Gastrocnemius medialis (tissue), 4 donors: ENCODE results near the gene TTC39A.

Experiments used
- CTCF ChIP-seq, 5 experiments: fragments of 450-650 bp in 3 of 5; fragments of 200-600 bp in 2 of 5; sonication (generic) in 2 of 5; IDR thresholded peaks in 4 of 5; conservative IDR thresholded peaks in 1 of 5; 1 replicate in 4 of 5; 2 replicates in 1 of 5; pipeline ENCODE4 v1.5.1; 2016 to 2019; ENCODE audit warnings: antibody characterized with exemption in 5 of 5, mild to moderate bottlenecking in 3 of 5, moderate library complexity in 3 of 5
- POLR2A ChIP-seq, 2 donors: fragments of 450-650 bp; IDR thresholded peaks; one replicate each; pipeline ENCODE4 v1.6.1; 2017; ENCODE audit warnings: antibody characterized with exemption in 2 of 2, mild to moderate bottlenecking in 2 of 2, moderate library complexity in 2 of 2

DNA sequence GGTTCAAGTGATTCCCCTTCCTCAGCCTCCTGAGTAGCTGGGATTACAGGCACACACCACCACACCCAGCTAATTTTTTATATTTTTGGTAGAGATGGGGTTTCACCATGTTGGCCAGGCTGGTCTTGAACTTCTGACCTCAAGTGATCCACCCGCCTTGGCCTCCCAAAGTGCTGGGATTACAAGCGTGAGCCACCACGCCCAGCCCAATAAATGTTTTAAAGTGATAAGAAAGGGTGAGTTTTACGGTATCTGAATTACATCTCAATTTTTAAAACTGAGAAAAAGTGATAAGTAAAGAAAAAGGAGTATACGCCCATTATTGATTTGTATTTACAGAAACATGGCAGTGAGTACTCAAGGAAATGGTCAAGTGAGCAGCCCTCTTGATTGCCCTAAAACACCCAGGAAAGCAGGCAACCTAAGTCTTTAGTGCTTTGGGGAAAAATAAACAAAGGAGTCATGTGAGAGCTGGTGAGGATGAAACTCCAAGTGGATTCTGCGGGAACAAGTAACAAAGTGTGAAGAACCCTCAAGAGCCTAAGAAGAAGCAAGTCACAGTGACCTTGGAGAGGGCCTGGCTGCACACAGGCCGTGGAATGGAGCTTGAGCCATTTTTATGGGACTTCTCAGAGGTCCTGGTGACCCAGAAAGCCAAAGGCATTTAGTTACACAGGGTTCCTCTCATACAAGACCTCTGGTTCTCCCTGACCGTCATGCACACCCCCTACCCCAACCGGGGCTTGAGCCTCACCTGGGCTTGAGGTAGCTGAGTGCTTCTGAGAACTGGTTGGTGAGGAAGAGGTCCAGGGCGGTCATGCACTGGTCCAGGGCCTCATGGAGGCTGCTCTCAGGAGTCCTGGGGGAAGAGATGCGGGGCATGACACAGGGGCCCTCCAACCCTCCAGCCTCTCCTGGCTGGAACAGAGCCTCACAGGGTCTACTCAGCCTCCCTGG, 9.1 kb downstream of the TTC39A start:
- TF ChIP-seq CTCF (IDR thresholded peaks at IDR 0.05 in 4 of 5, conservative IDR thresholded peaks at IDR 0.05 in 1 of 5) (no peak), POLR2A (IDR thresholded peaks at IDR 0.05) (no peak)
